Activated T-helper 1 cell treated with Interleukin-2 at 50 U/mL for 16 hours (primary cell): ENCODE measurements around the gene ST8SIA5.
"Not testable (repeated sequence)": the region's sequence is repeated elsewhere in the genome, so short reads cannot be mapped to it uniquely, and the experiment has no call there.

ENCODE experiments used
- DNase-seq: peaks from one replicate; pipeline ENCODE4 v3.0.0-alpha.2; 2020; ENCODE audit warnings: low read depth

Gene ST8SIA5

DNA sequence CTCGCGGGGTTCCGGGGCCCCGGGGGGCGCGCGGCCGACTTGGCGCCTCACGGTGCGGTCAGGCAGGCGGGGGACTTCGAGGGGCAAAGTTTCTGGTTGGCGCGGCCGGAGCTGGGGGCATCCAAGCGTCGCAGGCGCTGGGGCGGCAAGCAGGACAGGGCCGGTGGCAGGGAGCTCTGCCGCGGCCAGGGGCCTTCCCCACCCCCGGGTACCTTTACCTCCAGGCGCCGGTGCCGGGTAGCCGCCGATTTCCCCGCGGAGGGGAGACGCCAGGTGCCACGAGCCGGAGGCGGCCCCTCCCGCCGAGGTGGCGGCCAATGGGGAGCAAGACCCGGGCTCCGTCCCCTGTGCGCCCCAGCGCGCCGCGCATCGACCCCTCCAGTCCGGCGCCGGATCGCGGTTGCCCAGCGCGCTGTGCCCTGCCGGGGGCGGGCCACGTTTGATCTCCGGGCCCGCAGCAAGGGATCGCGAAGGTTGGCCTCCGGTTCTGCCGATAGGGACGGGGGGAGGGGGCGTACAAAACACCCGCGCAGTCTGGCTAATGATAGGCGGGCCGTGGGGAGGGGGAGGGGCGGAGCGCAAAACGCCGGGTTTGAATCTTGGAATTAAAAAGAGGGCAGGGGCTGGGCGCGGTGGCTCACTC, at the start of gene ST8SIA5:
TSS of gene ST8SIA5 (minus strand) at position 495 of the 643 bp plus-strand sequence. CDS start 545 bp downstream, outside the sequence.
- DNase-seq: no peak

DNA sequence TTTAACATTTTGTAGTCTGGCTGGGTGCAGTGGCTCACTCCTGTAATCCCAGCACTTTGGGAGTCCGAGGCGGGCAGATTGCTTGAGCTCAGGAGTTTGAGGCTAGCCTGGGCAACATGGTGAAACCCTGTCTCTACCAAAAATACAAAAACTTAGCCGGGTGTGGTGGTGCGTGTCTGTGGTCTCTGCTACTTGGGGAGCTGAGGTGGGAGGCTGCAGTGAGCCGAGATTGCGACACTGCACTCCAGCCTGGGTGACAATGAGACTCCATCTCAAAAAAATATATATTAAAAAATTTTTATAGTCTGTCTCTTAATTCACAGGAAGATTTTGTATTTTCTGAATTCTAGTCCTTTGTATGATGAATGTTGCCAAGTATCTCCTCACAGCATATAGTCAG, 39.1 kb upstream of the ST8SIA5 start:
- DNase-seq: not testable (repeated sequence)

DNA sequence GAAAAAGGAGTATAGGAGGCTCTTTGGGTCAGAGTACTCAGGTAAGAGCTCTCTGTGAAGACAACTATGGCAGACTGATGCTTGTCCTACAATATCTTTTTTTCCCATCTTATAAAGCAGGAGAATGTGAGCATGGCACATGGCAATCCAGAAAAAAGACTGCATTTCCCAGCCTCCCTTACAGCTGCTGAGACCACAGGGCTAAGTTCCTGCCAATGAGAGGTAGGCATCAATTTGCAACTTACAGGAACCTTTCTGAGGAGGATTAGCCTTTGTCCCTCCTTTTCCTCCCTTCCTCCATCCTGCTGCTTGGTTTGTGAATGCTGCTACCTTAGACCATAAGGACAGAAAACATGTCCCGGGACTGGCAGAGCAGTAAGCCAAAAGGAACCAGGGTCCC, 37.8 kb upstream of the ST8SIA5 start:
- no peak for DNase-seq

DNA sequence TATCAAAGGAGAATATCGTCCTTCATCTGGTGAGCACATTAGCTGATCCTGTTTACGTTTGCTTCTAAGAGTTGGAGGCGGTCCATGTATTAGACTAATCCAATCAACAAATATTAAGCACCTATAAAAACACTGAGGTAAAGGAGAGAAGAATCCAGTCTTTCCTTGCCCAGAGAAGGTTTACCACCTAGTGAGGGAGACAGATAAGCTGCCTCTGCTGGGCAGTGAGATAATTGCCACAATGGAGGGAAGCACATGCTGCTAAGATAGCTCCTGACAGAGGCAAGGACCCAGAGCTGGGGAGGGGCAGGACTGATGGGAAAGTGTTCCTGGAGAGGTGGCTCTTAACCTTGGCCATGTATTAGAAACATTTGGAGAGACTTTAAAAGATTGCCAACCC, 36.7 kb upstream of the ST8SIA5 start:
- no peak for DNase-seq

- no peak for DNase-seq
Measured at GRCh38 chr18:46789088-46789487, 32.2 kb upstream of the ST8SIA5 start.

DNA sequence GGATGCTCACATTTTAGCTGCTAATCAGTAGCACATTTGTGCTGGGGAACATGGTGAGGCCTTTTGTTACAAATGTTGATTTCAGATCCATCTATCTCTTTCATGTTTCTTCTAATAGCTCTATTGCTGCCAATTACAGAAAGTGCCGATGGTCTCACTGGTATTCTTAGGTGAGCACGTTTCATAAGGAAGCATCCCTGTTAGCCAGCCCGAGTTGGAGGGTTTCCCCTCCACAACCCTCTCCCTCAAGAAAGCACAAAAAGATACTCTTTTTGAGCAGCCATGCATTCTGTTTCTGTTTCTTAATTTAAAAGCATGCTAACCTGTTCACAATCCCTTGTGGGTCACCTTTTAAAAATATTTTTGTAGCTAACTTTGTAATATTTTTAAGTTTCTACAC, 30.8 kb upstream of the ST8SIA5 start:
- no peak for DNase-seq

DNA sequence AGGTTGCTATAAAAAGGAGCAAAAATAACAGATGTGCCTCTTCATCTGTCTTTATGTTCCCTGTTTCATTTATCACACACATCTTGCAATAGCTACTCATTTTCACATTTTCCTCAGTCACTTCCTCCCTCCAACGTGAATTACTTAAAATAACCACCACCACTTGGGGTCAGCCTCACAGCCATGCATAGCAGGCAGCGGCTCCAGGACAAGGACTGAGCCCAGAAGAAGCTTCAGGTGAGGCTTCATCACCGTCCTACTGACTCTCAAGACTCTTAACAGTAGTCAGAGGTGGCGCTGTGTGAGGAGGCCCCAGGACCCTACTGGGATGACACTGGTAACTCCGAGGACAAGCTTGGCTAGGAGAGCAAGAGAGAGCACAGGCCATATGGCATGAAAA, 15.5 kb upstream of the ST8SIA5 start:
- DNase-seq: no peak

GRCh38 chr18:46771141-46771540, 14.3 kb upstream of the ST8SIA5 start:
- no peak for DNase-seq

GRCh38 chr18:46770708-46771107, 13.9 kb upstream of the ST8SIA5 start:
- no peak for DNase-seq

- DNase-seq: no peak
Measured at GRCh38 chr18:46768166-46768921, 11.5 kb upstream of the ST8SIA5 start.

DNA sequence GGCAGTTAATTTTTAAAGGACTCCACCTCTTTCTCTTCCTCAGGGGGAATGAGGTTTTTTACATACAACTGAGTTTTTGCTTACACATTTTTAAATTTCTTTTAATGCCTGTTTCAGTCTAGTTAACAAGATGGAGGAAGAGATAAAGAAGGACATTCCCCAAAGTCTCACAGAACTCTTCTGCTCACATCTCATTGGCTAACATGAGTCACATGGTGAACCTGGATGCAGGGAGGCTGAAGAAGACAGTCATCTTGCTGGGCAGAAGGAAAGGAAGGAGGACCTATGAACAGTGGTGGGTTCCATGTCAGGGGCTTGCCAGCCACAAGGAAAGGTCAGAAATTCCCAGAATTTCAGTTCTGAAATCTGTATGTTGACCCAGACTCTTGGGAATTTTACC, 10.4 kb upstream of the ST8SIA5 start:
- no peak for DNase-seq

GRCh38 chr18:46764586-46764985, 7.7 kb upstream of the ST8SIA5 start:
- DNase-seq: no peak

GRCh38 chr18:46761059-46761769, 4.4 kb upstream of the ST8SIA5 start:
- no peak for DNase-seq

DNA sequence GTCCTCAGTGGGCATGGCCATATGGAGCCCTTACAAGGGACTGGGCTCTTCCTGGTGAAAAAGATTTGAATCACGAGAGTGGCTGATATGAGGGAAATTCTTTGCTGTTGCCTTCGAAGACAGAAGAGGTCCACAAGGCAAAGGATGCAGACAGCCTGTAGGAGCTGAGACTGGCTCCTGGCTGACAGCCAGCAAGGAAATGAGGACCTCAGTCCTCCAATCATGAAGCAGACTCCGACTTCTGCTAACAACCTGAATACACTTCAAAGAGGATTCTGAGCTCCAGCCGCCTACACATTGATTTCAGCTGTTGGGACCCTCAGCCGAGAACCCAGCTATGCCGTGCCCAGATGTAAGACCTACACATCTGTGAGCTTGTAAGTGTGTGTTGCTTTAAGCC, 3.0 kb upstream of the ST8SIA5 start:
- no peak for DNase-seq

DNA sequence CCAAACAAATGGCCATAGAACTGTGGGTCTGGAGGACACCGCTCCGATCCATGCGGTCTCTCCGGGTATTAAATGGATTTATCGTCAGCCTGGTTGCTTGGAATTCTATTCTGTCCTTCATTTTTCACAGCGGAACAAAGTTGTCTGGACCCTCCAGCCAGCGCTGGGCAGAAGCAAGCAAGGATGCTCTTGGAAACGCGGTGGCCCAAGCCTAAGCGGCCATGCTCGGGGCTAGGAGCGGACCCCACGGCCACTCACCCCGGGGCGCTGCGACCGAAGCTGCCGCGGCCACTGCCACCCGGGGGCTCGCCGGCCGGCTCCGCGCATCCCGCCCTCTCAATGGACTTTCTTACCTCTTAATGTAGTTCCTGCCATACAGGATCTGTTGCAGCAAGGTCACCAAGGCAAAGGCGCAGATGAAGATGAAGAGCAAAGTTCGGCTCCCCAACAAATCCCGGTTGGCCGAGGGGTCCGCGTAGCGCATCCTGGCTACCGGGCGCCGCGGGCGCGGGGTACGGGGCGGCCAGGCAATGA, 761 bp downstream of the ST8SIA5 start:
- no peak for DNase-seq

GRCh38 chr18:46755315-46756024, 1.4 kb downstream of the ST8SIA5 start:
- DNase-seq: no peak

- no peak for DNase-seq
Measured at GRCh38 chr18:46754661-46755292, 2.1 kb downstream of the ST8SIA5 start.

DNA sequence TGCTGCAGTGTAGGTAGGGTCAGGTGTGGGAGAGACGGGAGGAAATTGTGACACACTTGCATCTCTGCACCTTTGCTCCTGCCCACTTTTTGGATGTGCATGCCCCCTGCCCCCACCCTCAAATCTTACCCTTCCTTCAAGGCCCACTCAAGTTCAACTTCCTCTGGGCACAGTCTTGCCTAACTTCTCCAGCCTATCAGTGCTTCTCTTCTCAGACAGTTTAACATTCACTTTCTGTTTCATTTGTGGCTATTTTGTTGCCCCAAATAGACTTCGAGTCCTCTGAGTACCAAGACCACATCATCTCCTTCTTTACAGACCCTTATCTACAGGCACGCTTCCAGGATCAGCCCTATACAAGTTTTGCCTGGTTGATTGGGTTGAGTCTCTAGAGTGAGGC, 2.7 kb downstream of the ST8SIA5 start:
- no peak for DNase-seq

- no peak for DNase-seq
Measured at GRCh38 chr18:46751882-46752281, 5.0 kb downstream of the ST8SIA5 start.

GRCh38 chr18:46750626-46751025, 6.2 kb downstream of the ST8SIA5 start:
- DNase-seq: no peak

- DNase-seq: no peak
Measured at GRCh38 chr18:46748466-46748865, 8.4 kb downstream of the ST8SIA5 start.

- no peak for DNase-seq
Measured at GRCh38 chr18:46740046-46740445, 16.8 kb downstream of the ST8SIA5 start.
